ENCODE measurements around the gene GOLT1A.
"Not testable (repeated sequence)": the region's sequence is repeated elsewhere in the genome, so short reads cannot be mapped to it uniquely, and the experiment has no call there.

Gene GOLT1A

DNA sequence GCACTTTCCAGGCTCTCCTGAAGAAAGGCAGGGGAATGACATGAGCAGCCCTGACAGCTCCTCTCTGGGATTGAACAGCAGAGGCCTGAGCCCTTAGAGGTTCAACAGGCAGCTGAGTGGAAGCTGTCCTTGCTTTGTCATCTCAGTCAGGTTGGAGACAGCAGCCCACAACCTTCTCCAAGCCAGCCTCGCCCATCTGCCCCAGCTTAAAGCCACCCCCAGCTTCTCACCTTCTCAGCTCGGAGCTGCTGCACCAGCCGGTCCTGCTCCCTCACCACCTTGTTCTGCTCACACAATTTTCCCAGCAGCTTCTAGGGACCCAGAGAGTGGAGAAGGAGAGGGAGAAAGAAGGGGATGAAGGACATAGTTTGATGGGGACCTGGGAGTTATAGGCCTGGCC, 35.2 kb upstream of the GOLT1A start:
- DNase-seq (ENCODE audit: low read depth): no peak

DNA sequence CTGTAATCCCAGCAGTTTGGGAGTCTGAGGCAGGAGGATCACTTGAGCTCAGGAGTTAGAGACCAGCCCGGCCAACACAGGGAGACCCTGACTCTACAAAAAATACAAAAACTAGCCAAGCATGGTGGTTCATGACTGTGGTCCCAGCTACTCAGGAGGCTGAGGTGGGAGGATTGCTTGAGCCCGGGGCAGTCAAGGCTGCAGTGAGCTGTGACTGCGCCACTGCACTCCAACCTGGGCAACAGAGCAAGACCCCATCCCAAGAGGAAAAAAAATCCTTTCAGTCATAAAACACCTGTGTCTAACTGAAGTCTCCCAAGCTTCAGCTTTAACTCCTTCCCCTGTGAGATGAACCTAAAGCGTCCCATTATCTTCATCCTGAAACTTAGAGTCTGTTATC, 33.1 kb upstream of the GOLT1A start:
- DNase-seq (ENCODE audit: low read depth): no peak

DNA sequence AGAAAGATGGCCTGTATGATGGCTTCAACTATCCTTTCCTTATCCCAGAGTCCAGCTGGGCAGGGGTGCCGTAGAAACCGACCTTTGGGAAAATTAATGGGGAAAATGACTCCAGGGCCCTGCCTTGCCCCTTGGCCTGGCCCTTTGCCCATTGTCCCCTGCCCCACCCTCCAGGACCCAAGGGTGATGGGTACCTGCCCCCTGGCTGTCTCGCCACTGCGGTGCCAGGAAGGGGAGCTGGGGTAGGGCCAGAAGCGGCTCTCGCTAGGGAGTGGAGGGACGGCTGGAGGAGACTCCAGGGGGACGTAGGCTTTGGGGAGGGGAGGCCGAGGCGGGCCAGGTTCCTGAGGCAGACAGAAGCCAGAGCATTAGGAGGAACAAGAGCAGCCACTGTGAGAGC, 29.1 kb upstream of the GOLT1A start:
- no peak for DNase-seq (ENCODE audit: low read depth)

DNA sequence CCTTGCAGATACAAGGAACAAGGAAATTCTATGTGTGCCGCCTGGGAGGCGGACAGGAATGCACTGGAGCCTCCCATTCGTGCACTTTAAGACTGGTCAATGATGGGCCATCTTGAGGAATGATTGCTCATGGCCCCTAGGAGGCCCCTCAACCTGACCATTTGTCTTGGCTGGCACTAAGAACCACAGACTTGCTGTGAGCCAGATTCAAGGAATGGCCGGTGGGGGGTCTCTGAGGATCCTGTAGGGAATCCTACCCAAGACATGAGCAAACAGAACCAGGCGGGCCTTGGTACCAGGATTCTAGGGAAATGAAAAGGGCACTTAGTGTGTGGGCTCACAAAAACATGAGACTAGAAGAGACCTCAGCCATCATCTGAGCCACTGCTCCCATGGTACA, 28.1 kb upstream of the GOLT1A start:
- DNase-seq (ENCODE audit: low read depth): no peak

DNA sequence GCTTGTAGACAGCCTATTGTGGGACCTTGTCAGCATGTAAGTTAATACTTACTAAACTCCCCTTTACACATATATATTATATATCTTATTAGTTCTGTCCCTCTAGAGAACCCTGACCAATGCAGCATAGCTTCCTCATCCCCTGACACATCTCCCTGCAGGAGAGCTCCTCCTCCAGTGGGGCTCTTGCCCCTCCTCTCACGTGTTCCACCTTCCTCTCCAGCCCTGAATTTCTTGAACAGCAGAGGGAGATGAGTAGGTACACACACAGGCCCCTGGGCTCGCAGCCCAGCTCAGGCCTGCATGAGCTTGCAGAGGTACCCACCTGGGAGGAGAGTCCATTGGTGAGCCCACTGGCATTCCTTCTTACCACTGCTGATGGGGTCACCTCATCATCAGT, 27.3 kb upstream of the GOLT1A start:
- DNase-seq (ENCODE audit: low read depth): no peak

DNA sequence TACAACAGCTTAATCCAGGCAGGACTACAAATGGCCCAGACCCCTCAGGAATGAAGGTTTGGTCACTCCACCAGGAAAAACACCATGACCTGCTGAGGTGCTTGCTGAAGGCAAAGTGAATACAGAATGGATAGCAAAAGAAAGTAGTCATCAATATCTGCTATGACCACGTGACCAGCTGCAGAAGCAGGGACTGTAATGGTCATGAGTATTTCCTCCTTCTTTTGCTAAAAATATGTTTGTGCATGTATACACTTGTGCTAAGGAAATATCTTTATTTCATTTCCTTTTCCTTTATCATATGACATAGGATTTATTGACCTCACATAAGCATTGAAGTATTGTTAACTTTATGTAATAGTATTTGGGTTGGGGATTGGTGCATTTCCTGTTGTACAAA, 26.4 kb upstream of the GOLT1A start:
- DNase-seq (ENCODE audit: low read depth): no peak

DNA sequence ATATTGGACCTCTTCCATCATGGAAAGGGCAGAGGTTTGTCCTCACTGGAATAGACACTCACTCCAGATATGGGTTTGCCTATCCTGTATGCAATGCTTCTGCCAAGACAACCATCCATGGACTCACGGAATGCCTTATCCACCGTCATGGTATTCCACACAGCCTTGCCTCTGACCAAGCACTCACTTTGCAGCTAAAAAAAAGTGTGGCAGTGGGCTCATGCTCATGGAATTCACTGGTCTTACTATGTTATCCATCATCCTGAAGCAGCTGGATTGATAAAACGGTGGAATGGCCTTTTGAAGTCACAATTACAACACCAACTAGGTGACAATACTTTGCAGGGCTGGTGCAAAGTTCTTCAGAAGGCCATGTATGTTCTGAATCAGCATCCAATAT, 25.6 kb upstream of the GOLT1A start:
- DNase-seq (ENCODE audit: low read depth): not testable (repeated sequence)

DNA sequence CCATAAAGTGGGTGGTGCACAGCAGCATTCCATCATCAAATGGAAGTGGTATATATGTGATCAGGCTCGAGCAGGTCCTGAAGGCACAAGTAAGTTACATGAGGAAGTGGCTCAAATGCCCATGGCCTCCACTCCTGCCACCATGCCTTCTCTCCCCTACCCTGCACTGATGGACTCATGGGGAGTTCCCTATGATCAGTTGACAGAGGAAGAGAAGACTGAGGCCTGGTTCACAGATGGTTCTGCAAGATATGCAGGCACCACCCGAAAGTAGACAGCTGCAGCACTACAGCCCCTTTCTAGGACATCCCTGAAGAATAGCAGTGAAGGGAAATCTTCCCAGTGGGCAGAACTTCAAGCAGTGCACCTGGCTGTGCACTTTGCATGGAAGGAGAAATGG, 24.7 kb upstream of the GOLT1A start:
- DNase-seq (ENCODE audit: low read depth): not testable (repeated sequence)

DNA sequence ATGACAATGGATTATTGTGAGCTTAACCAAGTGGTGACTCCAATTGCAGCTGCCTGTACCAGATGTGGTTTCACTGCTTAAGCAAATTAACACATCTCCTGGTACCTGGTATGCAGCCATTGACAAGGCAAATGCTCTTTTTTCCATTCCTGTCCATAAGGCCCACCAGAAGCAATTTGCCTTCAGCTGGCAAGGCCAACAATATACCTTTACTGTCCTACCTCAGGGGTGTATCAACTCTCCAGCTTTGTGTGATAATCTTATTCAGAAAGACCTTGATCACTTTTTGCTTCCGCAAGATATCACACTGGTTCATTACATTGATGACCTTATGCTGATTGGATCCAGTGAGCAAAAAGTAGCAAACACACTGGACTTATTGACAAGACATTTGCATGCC, 23.7 kb upstream of the GOLT1A start:
- DNase-seq (ENCODE audit: low read depth): not testable (repeated sequence)

DNA sequence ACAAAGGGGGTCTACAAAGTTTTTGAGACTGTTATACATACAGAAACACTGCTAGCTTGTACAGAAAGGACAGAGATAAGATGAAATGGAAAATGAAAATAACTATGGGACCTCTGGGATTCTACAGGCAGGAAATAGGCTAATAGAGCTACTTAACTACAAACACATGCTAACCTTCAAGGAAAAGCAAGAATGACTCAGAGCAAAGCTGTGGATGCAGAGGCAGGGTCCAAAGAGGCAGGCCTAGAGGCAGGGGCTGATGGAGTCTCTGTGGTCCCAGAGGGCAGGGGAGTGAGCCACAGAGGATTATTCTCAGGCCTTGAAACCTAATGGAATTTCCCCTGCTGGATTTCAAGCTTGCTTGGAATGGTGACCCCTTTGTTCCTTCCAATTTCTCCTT, 18.7 kb upstream of the GOLT1A start:
- DNase-seq (ENCODE audit: low read depth): no peak

DNA sequence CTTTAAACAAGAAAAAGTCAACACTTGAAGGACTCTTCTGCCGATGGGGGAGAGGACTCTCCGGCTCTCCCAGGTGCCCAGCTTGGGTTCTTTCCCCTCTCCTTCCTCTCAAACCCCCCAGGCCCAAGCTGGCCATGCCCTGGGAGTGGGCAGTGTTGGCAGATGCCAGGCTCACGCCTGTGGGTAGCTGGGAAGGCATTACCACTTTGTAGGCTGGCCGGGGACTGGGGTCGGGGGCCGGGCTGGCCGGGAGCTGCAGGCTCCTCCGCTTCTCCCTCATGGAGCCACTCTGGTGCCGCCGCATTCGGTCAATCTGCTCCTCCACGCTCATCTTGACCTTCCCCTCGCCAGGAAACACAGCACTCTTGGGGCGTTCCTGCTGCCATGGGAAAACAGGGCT, 16.4 kb upstream of the GOLT1A start:
- no peak for DNase-seq (ENCODE audit: low read depth)

DNA sequence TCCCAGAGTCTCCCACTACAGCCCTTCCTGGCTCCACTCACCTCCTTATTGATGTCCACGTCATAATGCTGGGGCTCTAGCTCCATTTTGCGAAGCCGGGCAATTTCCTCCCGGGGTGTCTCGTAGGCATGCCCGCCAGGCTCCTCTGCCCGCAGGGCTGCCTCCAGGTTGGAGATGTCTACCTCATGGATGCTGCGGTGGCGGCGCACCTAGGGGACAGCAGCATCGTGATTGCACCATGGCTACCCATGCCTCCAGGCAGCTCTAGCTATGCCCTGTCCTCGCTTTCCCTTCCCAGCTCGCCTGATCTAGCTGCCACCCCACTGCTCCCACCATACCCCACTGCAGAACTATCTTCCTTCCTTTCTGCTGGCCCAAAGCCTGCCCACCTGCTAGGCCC, 15.1 kb upstream of the GOLT1A start:
- no peak for DNase-seq (ENCODE audit: low read depth)

DNA sequence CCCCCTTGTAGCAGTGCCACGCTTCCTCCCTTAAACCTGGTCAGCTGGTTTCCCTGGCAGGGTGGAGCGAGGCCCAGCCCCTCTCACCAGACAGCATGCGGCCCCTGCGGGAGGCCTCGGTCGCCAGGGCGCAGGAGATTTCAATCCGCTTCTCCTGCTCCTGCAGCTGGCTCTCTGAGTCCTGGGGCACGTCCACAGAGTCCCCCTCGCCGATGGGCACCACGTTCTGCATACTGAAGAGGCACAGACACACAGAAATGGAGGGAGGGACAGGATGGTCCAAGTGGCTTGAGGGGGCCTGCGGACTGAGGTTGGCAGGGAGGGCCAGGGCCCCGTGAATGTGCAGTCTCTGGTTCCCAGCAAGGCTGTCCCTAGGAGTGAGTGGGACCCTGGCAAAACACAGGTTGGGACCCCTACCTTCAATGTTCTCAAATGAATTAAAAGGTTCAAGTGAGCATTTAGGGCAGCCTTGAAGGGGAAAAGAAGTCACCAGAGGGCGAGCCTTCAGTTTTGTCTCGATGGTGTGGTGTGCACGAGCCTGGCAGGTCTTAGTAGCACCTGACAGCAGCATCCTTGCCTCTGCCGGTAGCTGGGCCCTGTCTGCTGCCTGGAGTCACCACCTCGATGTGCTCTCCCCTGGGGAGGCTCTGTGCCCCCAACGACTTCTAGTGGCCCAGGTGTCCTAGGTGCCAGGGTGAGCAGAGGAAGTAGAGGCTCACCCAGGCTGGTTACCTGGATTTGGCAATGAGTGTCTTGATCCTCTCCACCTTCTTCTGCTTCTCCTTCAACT, 14.4 kb upstream of the GOLT1A start:
- DNase-seq (ENCODE audit: low read depth): no peak

DNA sequence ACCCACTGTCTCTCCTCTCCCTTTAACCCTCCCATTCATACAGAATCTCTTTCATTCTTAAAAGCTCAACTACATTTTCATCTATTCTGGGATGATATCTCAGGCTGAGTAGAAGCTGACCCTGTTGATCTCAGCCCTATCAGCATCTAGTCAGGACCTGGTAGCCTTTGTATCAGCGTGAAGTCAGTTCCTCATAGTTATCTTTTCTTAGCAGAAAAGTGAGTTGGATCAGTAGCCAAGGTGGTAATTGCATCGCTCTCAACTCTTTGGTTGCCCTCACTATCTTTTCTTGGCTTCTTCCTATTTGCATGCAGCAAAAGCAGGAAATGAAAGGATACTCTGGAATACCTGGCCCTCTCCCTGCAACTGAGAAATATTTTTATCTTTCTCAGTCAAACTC, 13.6 kb upstream of the GOLT1A start:
- no peak for DNase-seq (ENCODE audit: low read depth)

DNA sequence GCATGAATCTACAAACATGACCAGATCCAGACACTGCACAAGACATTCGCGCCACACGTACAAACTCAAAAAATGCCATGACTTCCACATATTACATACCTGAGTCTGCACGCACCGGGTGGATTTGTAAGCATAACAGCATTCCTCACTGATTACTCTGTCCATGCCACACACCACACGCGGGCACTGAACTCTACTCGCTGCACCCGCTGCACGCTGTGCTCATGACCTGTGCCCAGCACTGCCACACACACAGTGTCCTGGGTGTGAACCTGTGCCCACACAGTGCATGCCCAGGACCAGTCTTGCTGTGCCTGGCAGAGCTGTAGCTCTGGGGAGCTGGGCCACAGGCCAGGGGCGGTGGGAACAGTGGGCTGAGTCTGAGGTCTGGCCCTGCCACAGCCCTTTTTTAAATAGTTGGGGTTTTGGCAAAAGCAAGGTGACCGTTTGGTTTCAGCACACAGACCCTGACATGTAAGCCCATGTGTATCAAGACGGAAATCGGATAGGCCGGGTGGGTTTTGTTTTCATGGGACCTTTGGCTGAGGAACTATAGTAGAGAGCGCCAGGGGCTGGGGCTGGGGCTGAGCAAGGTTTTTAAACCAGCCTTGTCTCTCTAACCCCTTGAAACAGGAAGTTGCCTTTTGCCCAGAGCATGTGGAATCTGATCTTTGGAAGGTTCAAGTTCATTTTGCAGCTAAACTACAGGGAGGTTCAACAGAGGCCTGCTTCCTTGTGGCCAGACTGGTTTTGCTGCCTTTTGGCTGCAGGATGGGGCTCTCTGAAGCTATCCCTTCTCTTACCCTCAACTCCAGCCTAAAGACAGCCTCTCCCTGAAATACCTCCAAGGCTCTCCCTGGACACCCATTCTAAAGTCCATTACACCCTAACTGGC, 12.3 kb upstream of the GOLT1A start:
- DNase-seq (ENCODE audit: low read depth): no peak

DNA sequence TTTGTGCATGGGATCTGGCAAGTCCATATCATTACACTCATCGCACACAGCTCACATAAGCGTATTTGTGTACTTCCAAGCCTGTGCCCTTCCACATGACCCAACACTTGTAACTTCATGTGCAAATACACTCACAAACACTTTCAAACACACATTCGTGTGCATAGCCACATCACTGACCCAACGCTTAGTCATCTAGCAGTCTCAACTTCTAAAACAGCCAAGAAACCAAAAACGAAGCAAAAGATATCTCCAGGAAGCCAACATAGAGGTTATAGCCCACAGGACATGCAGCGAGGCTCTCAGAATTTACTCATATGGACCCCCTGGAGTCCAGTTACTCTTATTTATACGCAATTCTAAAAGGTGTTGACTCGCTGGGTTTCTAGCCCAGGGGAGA, 10.9 kb upstream of the GOLT1A start:
- DNase-seq (ENCODE audit: low read depth): no peak

DNA sequence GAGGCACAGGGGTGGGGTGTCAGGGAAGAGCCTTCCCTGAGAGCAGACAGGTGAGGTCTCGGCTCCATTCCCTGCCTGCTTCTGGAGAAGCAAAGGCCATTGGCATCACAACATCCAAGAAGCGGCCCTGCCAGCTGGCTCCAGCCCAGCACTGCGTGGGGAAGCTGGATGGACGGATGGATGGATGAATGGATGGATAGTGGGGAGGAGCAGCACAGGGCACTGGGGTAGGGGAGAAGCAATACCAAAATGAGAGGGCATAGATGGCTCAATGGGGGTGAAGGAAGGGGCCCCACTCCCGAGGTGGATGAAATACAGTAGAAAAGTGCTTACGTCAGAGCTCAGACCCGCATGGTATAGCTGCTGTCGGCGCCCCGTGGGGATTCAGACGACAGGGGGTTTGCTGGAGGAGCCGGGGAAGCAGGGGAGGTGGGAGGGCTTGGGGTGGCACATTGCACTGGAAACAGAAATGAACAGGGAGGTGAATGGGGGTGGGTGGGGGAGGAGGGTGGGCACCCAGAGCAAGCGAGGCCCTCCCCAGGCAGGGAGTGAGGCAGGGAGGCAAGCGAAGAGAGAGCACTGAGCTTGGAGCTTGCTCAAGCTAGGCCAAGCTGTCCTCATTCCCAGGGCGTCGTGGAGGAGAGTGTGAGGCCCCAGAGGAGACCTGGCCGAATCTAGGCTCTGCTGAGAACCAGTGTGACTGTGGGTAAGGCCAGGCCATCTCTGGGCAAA, 9.5 kb upstream of the GOLT1A start:
- DNase-seq (ENCODE audit: low read depth): no peak

DNA sequence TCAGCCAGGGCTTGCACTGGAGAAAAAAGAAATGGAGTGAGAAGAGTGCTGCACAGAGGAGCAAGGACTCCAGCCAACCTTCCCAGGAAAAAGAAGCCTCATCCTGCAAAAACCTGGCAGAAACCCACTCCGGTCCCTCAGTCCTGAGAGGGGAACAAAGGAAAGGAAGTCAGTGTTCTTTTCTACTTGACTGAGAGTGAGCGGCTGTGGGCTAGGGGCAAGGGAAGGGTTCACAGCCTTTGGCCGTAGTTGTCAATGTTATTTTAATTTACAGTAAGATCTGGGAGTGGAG, 8.9 kb upstream of the GOLT1A start:
- no peak for DNase-seq (ENCODE audit: low read depth)

DNA sequence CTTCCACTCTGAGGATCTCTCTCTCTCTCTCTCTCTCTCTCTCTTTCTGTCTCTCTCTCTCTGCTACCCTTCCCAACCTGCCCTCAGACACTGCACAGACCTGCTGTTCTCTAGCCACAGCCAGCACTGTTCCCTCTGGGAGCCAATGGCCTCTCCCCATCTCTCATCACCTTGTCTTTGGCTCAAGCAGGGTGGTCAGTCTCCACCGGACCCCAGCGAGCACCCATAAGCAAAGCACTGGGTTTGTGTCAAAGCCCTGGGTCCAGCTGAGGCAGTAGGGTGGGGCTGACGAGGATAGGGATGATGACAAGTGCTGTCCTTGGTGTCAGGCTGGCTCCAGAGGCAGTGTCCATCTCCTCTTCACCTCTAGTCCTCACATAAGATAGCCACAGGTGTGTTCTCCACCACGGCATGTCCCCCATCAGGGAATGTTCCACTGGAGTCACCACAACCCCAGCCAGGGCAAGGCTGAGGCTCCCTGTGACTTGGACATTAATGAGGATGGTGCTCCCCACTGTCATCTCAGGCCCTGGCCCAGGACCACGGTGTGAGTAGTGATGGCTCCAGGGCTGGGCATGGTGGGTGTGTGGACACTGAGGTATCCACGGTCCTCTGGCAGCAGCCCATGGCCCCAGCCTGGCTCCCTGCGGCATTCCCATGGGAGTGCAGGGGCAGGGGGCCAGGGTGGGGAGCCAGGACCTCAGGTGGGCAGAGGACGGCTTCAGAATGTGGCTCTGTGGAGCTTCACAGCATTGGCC, 8.4 kb upstream of the GOLT1A start:
- no peak for DNase-seq (ENCODE audit: low read depth)

DNA sequence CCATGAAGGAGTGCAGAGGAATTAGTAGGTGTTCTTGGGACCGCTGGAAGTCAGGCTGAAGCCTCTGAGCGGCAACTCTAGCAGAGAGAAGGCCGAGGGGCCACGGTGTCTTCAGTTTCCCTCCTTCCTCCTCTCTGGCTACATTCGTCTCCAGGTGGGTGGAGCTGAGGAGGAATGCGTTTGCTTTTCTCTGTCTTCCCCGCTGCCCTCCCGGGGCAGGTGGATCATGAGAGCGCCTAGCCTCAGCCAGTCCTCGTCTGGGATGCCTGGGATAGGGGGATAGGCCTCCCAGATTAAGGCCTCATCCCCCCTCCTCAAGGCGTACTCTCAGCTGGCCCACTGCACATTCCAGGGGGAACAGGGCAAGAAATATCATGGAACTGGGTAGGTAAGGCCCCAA, 7.5 kb upstream of the GOLT1A start:
- no peak for DNase-seq (ENCODE audit: low read depth)

DNA sequence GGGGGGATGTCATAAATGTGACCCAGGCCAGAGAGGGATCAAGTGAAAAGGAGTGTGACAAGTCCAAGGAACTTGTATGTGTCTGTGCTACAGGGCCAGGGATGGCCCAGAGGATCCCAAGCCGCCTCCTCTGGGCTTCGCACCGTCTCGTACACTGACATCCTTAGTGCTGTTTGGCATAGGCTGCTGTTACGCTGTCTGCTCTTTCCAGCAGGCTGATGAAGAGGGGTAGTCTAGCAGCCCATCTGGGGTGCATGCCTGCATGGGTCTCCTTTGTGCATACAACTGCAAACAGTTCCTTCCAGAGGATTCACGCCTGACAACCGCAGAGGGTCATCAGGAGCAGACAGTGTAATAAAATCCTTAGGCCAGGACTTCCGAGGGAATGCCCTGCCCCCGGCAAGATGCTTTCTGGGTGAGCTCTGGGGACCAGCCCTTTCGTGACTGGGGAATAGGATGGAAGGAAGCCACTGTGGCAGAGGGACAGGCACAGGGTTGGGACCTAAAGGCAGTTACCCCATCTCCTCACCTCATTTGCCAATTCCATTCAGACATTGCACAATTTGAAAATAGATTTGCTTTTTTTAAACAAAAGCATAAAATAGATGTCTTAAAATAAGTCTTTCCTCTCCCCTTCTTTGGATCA, 6.3 kb upstream of the GOLT1A start:
- DNase-seq (ENCODE audit: low read depth): no peak

DNA sequence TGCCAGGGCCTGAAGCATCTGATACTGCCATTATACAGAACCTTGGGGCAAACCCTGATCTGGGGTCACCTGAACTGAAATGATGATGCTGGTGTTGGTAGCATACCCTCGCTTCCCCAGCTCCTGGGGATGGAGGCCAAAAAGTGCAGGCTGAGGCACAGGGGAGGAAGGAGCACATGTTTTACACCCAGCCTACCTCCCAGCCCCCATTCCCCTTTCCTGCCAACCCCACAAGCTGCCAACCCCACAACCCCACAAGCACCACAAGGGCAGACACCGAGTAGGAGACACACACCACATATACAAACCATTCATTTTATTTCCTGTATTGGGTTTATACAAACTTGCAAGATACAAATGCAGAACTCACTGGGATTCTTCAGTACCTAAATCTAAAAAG, 4.8 kb upstream of the GOLT1A start:
- DNase-seq (ENCODE audit: low read depth): no peak

Measured in stimulated activated CD8-positive, alpha-beta memory T cell treated with anti-CD3 and anti-CD28 coated beads, Interleukin-12 subunit alpha, Interleukin-12 subunit beta, amount 100 ng/mL, for 1 hour (primary cell).